ENCODE results near the gene DCAF5. TPM values are rescaled to one million over a fixed set of nuclear protein-coding genes. Genes with fewer than 3 reads are reported as not detected.
"Not testable (repeated sequence)": the region's sequence is repeated elsewhere in the genome, so short reads cannot be mapped to it uniquely, and the experiment has no call there.

Gene DCAF5
- total RNA-seq, 2 donors from 2014 or later: 51.3 to 52.0 TPM

GRCh38 chr14:69034612-69035262, 118.2 kb downstream of the DCAF5 start:
- Mint-ChIP-seq H3K36me3 (no peaks in the 10 kb centered on the region), H3K9me3 (no peaks in the 10 kb centered on the region), H3K27ac (no peak overlapping the region), H3K4me3 (no peak overlapping the region), H3K27me3 (peaks cover 17 to 22% of the 10 kb centered on the region in 2 donors), H3K4me1 (ENCODE audit: low read depth in 2 of 2) (peaks cover 0 to 5% of the 10 kb centered on the region in 2 donors)
- DNase-seq (ENCODE audit: low spot score) (no peak), ATAC-seq (no peak)

GRCh38 chr14:69027242-69027913, 125.5 kb downstream of the DCAF5 start:
- peaks cover 0 to 2% of the 10 kb centered on the region in 2 donors for H3K4me1 Mint-ChIP-seq (ENCODE audit: low read depth in 2 of 2)
- H3K27ac Mint-ChIP-seq: no peak overlapping the region
- ATAC-seq: no peak
- no peaks in the 10 kb centered on the region for H3K36me3 Mint-ChIP-seq
- H3K4me3 Mint-ChIP-seq: no peak overlapping the region
- no peaks in the 10 kb centered on the region for H3K27me3 Mint-ChIP-seq
- no peak for DNase-seq (ENCODE audit: low spot score)
- H3K9me3 Mint-ChIP-seq: no peaks in the 10 kb centered on the region

- H3K4me1 Mint-ChIP-seq (ENCODE audit: low read depth in 2 of 2): peaks cover 0 to 2% of the 10 kb centered on the region in 2 donors
- H3K9me3 Mint-ChIP-seq: no peaks in the 10 kb centered on the region
- H3K27ac Mint-ChIP-seq: no peak overlapping the region
- no peaks in the 10 kb centered on the region for H3K27me3 Mint-ChIP-seq
- no peak overlapping the region for H3K4me3 Mint-ChIP-seq
- H3K36me3 Mint-ChIP-seq: no peaks in the 10 kb centered on the region
- DNase-seq (ENCODE audit: low spot score): no peak
- no peak for ATAC-seq
These were observed 129.9 kb downstream of the DCAF5 start for GRCh38 chr14:69023035-69023434.

GRCh38 chr14:69022093-69022492, 130.8 kb downstream of the DCAF5 start:
- H3K27ac Mint-ChIP-seq; H3K27me3 Mint-ChIP-seq; H3K9me3 Mint-ChIP-seq; H3K4me3 Mint-ChIP-seq; DNase-seq (ENCODE audit: low spot score); H3K36me3 Mint-ChIP-seq; ATAC-seq; H3K4me1 Mint-ChIP-seq (ENCODE audit: low read depth in 2 of 2): not testable (repeated sequence)

- Mint-ChIP-seq H3K27ac (no peak overlapping the region), H3K4me3 (no peak overlapping the region), H3K4me1 (ENCODE audit: low read depth in 2 of 2) (no peaks in the 10 kb centered on the region), H3K9me3 (no peaks in the 10 kb centered on the region), H3K36me3 (no peaks in the 10 kb centered on the region), H3K27me3 (no peaks in the 10 kb centered on the region)
- DNase-seq (ENCODE audit: low spot score) (no peak), ATAC-seq (no peak)
These were observed 135.2 kb downstream of the DCAF5 start for GRCh38 chr14:69017706-69018105.

- no peak overlapping the region for H3K27ac Mint-ChIP-seq
- DNase-seq (ENCODE audit: low spot score): no peak
These were observed 138.1 kb downstream of the DCAF5 start for GRCh38 chr14:69014829-69015259.

GRCh38 chr14:69013943-69014782, 138.8 kb downstream of the DCAF5 start:
- Mint-ChIP-seq H3K27me3 (no peaks in the 10 kb centered on the region), H3K4me1 (ENCODE audit: low read depth in 2 of 2) (no peaks in the 10 kb centered on the region), H3K36me3 (no peaks in the 10 kb centered on the region), H3K9me3 (no peaks in the 10 kb centered on the region), H3K27ac (no peak overlapping the region), H3K4me3 (no peak overlapping the region)
- ATAC-seq (peak; percentile 43 to 60), DNase-seq (ENCODE audit: low spot score) (no peak)

More at GRCh38 chr14:69014829-69015259, 138.1 kb downstream of the DCAF5 start:
- Mint-ChIP-seq H3K4me3 (no peak overlapping the region), H3K27me3 (no peaks in the 10 kb centered on the region), H3K4me1 (ENCODE audit: low read depth in 2 of 2) (no peaks in the 10 kb centered on the region), H3K9me3 (no peaks in the 10 kb centered on the region), H3K36me3 (no peaks in the 10 kb centered on the region)
- peak; percentile 53 to 59 for ATAC-seq

GRCh38 chr14:69012256-69012953, 140.5 kb downstream of the DCAF5 start:
- ATAC-seq (peak in 1 of 2 donors; percentile 17), DNase-seq (ENCODE audit: low spot score) (no peak)
- H3K36me3 Mint-ChIP-seq: no peaks in the 10 kb centered on the region
- H3K27me3 Mint-ChIP-seq: no peaks in the 10 kb centered on the region
- no peak overlapping the region for H3K4me3 Mint-ChIP-seq
- H3K27ac Mint-ChIP-seq: no peak overlapping the region
- no peaks in the 10 kb centered on the region for H3K9me3 Mint-ChIP-seq
- H3K4me1 Mint-ChIP-seq (ENCODE audit: low read depth in 2 of 2): no peaks in the 10 kb centered on the region

GRCh38 chr14:69010648-69011047, 142.3 kb downstream of the DCAF5 start:
- H3K27ac Mint-ChIP-seq: no peak overlapping the region
- H3K9me3 Mint-ChIP-seq: no peaks in the 10 kb centered on the region
- H3K4me3 Mint-ChIP-seq: no peak overlapping the region
- H3K4me1 Mint-ChIP-seq (ENCODE audit: low read depth in 2 of 2): no peaks in the 10 kb centered on the region
- peaks cover 0 to under 1% of the 10 kb centered on the region in 2 donors for H3K27me3 Mint-ChIP-seq
- H3K36me3 Mint-ChIP-seq: no peaks in the 10 kb centered on the region
- ATAC-seq (no peak), DNase-seq (ENCODE audit: low spot score) (no peak)

- ATAC-seq: no peak
- no peak overlapping the region for H3K4me3 Mint-ChIP-seq
These were observed 144.5 kb downstream of the DCAF5 start for GRCh38 chr14:69008421-69008884.

GRCh38 chr14:69006346-69006745, 146.6 kb downstream of the DCAF5 start:
- H3K9me3 Mint-ChIP-seq: no peaks in the 10 kb centered on the region
- ATAC-seq (no peak), DNase-seq (ENCODE audit: low spot score) (no peak)
- H3K27ac Mint-ChIP-seq: no peak overlapping the region
- no peak overlapping the region for H3K4me3 Mint-ChIP-seq
- H3K27me3 Mint-ChIP-seq: peaks cover 4 to 22% of the 10 kb centered on the region in 2 donors
- peaks cover 0 to 3% of the 10 kb centered on the region in 2 donors for H3K4me1 Mint-ChIP-seq (ENCODE audit: low read depth in 2 of 2)
- H3K36me3 Mint-ChIP-seq: no peaks in the 10 kb centered on the region

More at GRCh38 chr14:69008421-69008884, 144.5 kb downstream of the DCAF5 start:
- peaks cover 2 to 15% of the 10 kb centered on the region in 2 donors for H3K27me3 Mint-ChIP-seq
- no peaks in the 10 kb centered on the region for H3K4me1 Mint-ChIP-seq (ENCODE audit: low read depth in 2 of 2)
- H3K9me3 Mint-ChIP-seq: no peaks in the 10 kb centered on the region
- no peaks in the 10 kb centered on the region for H3K36me3 Mint-ChIP-seq
- no peak for DNase-seq (ENCODE audit: low spot score)
- no peak overlapping the region for H3K27ac Mint-ChIP-seq

- DNase-seq (ENCODE audit: low spot score): no peak
- no peak overlapping the region for H3K27ac Mint-ChIP-seq
- H3K27me3 Mint-ChIP-seq: peaks cover 4 to 22% of the 10 kb centered on the region in 2 donors
- H3K4me1 Mint-ChIP-seq (ENCODE audit: low read depth in 2 of 2): peaks cover 0 to 3% of the 10 kb centered on the region in 2 donors
- no peaks in the 10 kb centered on the region for H3K9me3 Mint-ChIP-seq
- peak in 1 of 2 donors; percentile 15 for ATAC-seq
- no peak overlapping the region for H3K4me3 Mint-ChIP-seq
- no peaks in the 10 kb centered on the region for H3K36me3 Mint-ChIP-seq
These were observed 147.3 kb downstream of the DCAF5 start for GRCh38 chr14:69005432-69006148.

Measured in natural killer cell treated with Interleukin-12 subunit alpha and Interleukin-12 subunit beta and Interleukin-15 and Interleukin-18, amount 100 ng/mL, for 72 hours (primary cell).